HG03575 (cell line): ENCODE results near the gene ZDHHC19.
"Not testable (repeated sequence)": the region's sequence is repeated elsewhere in the genome, so short reads cannot be mapped to it uniquely, and the experiment has no call there.

Source experiments
- ATAC-seq: cut with Tn5 transposase; IDR thresholded peaks from one replicate; pipeline ENCODE4 v1.9.1; 2021; ENCODE audit not compliant: unreplicated experiment, insufficient number of reproducible peaks, low FRiP score; ENCODE audit errors: extremely low read depth

The ZDHHC19 gene

DNA sequence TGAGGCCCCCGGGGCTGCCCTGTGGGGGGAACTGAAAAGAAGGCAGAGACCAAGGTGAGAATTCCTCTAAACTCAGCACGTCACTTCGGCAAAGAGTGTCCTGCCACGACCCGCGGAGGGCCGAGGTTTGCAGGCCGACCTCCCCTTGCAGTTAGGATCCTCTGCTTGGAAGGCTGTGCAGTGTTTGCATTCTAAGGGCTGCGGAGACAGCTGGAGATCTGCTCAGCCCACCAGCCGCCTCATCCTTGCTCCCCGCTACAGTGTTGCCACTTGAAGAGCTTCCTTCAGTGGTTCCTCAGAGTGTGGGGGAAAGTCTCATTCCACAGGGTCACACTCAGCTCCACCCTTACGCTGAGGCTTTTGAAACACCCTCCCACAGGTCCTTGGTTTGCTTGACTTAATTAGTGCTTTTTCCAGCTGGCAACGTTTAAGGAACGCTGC is 15.9 kb upstream of the ZDHHC19 start:
- ATAC-seq: no peak

DNA sequence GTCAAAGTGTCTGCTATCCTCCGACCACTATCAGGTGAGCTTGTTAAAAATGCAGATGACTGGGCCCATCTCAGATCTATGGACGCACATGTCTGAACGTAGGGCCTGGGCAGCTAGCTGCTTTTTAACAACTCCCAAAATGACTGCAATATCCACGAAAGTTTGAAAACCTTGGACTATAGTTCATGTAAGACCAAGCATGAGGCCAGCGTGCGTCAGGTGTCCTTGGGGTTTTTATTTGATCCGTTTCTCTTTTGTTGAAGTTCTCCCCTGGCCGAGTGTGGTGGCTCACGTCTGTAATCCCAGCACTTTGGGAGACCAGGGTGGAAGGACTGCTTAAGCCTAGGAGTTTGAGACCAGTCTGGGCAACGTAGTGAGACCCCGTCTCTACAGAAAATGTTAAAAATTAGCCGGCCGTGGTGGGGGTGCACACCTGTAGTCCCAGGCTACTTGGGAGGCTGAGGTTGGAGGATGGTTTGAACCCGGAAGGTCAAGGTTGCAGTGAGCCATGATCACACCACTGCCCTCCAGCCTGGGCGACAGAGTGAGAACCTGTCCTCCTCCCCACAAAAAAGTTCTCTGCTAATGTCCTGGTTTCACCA is 14.7 kb upstream of the ZDHHC19 start:
- no peak for ATAC-seq

DNA sequence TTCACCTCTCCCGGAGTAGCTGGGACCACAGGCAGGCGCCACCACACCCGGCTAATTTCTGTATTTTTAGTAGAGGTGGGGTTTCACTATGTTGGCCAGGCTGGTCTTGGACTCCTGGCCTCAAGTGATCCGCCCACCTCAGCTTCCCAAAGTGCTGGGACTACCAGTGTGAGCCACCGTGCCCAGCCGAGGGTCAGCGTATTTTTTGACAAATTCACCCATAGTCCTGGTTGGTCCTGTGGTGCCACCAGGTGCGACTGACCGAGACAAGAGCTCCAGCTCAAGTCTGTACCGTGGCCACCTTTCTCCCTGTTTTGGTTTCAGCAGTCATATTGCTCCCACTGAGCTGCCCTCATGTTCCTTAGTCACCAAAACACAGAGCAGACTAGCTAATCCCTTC is 13.9 kb upstream of the ZDHHC19 start:
- ATAC-seq: no peak

DNA sequence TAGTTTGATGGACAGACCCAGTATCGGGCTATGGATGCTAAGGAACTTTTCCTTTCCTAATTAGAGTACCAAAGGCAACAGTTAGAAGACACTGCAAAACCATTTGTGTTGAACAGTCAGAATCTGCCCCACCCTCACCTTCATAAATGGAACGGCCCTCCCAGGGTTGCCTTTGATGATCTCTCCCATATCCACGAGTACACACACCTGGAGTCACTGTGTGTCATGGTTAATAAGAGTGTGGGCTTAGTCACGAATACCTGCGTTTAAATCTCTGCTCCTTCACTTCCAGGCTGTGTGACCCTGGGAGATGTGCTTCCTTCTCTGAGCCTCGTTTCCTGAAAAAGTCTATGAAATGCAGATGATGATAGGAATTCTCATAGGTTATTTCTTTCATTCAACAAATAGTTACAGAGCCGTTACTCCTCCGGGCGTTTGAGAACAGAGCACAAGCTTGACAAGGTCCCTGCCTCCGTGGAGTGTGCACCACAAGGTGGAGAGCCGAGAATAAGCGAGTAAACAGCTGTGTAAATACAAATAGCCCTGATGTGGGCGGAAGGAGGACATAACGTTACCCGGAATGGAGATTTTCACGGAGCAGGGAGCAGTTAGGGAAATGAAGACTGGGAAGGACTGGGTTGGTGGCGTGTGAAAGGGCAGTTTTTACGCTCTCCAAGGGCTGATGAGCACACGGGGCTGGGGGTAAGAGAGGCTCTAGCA is 11.8 kb upstream of the ZDHHC19 start:
- ATAC-seq: no peak

DNA sequence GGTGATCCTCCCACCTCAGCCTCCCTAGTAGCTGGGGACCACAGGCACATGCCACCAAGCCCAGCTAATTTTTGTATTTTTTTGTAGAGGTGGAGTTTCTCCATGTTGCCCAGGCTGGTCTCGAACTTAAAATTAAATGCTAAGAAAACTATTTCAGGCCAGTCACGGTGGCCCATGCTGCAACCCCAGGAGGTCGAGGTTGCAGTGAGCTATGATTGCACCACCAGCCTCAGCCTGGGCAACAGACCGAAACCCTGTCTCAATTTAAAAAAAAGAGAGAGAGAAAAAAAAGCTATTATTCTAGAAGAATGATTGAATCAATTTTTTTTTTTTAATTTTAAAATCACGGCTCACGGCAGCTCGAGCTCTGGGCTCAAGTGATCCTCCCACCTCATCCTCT is 9.8 kb upstream of the ZDHHC19 start:
- ATAC-seq: no peak

DNA sequence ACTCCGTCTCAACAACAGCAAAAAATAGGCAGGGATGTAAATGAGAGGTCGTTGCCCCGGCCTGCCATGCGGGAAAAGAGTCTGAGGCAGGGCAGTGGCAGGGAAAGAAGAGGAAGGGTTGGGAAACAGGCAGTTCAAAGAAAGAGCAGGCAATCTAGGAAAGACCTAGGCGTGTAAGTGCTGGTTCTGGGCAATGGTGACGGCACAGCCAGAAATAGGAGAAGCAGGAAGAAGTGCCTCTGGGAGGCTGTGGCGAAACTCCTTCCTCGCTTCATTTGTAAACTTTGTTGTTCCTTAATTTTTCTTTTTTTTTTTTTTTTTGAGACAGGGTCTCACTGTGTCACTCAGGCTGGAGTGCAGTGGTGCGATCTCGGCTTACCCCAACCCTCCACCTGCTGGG is 9.4 kb upstream of the ZDHHC19 start:
- ATAC-seq: no peak

DNA sequence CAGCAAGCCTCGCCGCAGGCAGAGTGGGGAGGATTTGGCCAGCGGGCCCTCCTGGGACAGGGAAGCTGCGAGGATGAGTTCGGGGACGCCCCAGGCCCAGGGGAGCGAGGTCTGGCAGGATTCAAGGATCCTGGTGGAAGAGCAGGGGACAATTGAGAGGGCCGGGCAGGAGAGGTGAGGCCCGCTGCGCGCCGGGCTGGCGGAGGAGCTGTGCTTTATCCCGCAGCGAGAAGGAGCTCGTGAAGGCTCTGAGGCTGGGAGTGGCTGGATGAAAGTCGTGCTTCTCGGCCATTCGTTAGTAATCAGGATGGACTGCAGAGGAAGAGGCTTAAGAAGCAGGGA is 8.7 kb upstream of the ZDHHC19 start:
- ATAC-seq: no peak

DNA sequence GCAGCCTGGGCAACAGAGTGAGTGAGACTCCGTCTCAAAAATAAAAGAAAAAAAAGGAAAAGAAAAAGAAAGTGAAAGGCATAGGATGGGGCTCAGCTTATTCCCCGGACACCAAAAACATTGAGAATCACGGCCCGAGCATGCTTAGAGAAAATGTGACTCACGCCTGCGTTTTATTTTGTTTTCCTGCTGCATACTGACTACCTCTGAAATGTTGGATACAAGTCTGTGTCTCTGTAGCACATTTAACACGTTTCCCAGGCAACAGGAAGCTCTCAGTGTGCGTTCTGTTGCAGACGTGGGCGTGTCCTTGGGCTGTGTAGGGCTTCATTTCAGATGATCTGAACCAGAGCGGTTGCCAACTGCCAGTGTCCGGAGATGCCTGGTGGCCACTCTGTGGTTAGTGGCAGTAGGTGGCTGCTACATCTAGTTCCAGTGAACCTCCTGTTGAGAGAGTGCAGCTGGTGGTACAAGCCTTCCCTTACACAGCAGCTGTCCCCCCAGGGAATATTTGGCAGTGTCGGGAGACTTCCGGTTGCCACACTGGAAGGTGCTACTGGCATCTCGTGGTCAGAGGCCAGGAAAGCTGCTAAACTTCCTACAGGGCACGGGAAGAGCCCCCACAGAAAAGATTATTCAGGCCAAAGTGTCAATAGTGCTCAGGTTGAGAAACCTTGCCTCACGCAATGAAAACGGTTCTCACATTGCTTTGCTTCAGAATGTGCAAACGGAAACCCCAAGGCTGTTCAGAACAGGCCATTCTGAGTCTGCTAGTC is 8.2 kb upstream of the ZDHHC19 start:
- no peak for ATAC-seq

DNA sequence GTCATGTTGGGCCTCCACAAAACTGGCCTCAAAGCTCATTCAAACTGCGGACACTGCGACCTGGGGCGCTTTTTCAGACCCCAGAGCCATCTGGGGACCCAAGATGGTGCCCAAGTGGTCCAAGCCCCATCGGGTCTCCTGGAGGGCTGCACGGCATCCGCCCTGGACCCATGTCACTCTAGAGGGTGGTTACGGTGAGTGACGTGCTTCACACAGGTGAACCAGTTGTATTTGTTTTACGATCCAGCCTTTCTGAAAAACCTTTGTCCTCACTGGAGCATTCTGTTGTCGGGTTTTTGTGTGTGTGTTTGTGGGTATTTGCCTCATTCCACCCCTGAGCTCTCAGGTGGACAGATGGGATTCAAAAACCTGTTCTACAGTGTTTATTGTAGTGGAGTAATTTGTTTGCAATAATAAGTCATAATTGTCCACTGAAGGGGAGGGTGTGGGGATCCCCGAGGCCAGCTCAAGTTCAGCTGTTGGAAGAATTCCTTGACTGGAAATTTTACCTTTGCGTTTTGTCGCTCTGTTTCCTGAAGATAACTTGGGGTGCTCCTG is 7.0 kb upstream of the ZDHHC19 start:
- no peak for ATAC-seq

DNA sequence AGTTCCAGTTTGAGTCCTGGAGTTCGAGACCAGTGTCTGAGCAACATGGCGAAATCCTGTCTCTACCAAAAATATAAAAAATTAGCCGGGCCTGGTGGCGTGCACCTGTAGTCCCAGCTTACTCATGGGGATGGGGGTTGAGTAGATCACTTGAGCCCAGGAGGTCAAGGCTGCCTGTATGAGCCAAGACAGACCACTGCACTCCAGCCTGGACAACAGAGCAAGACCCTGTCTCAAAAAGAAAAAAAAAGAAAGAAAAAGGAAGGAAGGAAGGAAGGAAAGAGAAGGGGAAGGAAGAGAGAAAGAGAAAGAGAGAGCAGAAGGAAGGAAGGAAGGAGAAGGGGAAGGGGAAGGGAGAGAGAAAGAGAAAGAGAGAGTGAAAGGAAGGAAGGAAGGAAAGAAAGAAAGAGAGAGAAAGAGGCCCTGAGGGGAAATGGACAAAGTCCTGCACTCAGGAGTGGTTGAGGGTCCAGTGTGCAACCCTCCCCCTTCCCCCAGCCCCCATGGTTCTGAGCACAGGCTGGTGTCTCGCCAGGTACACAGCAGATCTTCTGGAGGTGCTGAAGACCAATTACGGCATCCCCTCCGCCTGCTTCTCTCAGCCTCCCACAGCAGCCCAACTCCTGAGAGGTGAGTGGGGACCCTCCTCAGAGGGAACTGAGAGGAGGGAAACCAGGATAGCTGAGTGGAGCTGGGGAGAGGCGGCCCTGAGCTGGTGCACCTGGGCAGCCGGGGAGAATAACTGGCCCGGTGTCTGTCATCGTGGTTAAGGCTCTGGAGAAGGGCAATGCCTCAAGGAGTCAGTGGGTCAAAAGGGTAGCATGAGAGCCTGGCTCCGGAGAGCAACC is 6.3 kb upstream of the ZDHHC19 start:
- ATAC-seq: no peak

DNA sequence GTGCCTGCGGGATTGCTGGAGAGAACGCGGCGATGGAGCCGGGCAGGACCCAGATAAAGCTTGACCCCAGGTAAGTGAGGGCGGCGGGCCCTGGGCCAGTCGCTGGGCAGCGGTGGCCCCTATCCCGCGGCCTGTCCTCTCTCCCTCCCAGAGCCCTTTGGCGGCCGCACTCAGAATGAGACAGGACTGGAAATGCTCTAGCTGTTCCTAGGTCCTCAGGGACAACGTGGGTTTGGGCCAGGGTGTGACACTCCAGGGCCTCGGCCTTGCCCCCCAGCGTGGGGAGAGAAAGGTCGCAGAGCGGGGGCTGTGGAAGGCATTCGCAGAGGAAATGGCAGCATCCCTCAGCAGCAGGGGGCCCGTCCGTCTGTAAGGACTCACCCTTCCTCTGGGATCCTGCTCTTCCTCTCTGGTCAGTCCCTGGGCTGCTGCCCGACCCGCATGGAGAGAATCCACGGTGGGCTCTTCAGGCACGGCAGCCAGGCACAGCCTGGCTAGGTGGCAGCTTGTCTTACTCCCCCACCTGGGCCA is 5.5 kb upstream of the ZDHHC19 start:
- ATAC-seq: no peak

DNA sequence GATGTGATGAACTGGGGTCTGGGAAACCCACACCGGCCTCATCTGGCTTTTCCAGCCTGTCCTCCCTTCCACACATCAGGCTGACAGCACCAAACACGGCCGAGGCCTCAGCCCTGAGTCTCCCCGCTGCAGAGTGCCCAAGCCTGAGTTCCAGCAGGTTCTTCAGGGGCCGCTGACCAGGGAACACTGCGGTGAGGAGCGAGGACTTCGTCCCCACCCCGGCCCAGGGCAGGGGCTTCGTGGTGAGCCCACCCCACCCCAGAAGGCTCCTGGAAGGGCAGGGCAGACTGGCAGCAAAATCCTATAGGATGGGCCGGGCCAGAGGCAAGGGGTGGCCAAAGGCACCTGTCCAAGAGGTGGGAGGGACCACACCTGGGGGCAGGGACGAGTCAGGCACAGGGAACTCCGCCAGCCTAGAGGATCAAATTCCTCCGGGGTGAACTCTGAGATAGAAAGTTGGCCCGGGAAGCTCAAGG is 4.9 kb upstream of the ZDHHC19 start, which contains the start of gene SLC51A:
Gene SLC51A, plus strand, starts transcription at position 446 of the 476 bp plus-strand sequence. CDS start 179 bp downstream, outside the sequence.
- no peak for ATAC-seq

DNA sequence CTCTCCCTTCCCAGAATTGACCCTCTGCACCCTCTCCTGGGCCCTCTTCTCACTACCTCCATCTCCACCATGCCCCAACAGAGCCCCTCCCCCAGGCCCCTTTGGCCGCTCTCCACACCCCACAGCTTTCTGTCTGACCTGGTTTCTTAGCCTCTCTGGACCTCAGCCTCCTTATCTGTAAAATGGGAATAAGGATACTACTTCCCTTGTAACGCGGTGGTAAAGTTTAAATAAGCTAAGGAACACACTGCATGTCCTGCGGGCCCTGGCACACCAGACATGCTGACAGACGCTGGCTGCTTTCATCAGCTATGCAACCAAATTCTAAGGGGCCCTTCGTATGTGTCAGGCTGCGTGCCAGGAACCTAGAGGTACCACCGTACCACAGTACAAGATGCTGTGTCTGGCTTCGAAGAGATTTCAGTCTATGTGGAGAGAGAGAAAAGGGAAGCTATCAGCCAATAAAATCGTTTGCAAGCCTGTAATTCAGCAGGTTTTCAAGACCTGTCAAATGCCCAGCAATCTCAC is 4.4 kb upstream of the ZDHHC19 start:
- ATAC-seq: no peak

DNA sequence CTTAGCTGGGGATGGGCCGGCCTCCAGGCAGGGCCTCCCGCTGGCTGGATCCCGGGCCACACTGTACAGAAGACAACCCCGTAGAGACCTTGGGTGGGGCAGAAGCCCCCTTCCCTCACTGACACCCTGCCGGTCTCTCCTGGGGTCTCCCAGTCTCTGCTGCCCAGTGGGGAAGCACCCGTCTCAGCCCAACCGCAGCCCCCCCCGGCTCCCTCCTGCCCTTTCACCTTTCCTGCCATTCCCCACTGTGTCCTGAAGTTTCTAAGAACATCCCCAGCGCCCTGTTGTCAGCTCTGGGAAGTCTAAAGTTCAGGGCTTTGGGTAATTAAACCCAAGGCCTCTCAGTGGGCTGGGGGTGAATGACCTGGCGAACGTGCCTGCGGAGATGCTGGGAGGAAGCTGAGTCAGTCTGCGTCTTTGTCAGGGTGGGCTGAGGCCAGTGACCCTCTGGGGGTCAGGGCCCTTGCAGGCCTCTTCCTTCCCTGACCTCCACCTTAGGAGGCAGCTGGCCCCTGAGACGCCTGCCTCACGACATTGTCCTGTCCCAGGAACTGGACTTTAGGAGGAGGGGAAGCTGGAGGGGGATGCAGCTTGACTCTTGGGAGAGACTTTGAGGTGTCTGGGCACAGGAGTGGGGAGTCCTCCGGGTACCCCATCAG is 3.7 kb upstream of the ZDHHC19 start:
- ATAC-seq: no peak

DNA sequence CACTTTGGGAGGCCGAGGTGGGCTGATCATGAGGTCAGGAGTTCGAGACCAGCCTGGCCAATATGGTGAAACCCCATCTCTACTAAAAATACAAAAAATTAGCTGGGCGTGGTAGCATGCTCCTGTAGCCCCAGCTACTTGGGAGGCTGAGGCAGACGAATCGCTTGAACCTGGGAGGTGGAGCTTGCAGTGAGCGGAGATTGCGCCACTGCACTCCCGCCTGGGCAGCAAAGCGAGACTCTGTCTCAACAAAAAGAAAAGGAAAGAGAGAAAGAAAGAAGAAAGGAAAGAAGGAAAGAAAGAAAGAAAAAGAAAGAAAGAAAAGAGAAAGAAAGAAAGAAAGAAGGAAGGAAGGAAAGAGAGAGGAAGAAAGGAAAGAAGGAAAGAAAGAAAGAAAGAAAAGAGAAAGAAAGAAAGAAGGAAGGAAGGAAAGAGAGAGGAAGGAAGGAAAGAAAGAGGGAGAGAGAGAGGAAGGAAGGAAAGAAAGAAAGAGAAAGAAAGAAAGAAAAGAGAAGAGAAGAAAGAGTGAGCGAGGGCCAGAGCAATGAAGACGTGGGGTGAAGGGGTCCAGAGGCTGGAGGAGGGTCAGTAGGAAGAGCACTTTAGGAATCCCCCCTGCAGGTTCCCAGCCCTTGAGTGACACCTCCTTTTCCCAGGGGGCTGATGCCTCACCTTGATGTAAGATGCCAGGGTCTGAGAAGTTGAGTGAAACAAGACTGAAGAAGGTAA is 1.1 kb downstream of the ZDHHC19 start:
- not testable (repeated sequence) for ATAC-seq

DNA sequence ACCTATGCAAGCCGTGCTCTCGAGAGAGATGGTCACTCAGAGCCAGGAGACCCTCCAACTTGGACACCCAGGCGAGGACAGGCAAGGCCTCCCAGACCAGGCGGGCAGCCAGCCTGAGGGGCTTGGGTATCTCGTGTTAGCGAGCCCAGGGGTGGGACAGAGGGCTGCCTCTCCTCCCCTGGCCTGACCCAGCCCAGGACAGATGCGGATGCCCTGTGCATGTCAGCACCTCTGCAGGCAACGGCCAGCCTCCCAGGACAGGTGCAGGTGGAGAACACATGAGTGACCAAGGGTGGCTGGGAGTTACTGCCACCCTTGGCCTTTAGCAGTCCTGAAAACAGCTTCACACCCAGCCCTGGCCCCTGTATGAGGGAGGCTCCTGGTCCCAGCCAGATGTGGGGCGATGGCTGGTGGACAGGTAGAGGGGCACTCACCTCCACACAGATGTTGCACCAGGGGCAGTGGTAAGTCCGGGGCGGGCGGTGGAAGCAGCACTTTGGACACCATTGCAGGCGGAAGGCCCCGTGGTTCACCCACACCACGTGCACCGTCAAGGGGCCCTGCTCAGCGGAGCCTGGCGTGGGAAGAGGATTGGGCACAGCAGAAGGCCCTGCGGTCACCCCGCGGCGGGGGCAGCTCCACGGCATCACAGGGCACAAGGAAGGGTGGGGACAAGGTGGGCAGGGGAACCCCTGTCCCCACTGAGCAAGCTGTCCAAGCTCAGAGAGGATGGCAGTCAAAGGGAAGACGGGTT is 2.1 kb downstream of the ZDHHC19 start:
- no peak for ATAC-seq
